GM12891 (cell line): ENCODE measurements around the gene DUS2.

Source experiments
- PAX5 ChIP-seq: IDR thresholded peaks from 2 replicates; pipeline ENCODE4 v1.6.1; 2011; ENCODE audit warnings: low read length, moderate library complexity, mild to moderate bottlenecking; ENCODE audit not compliant: insufficient read depth, severe bottlenecking
- POLR2A ChIP-seq: IDR thresholded peaks from 2 replicates; pipeline ENCODE4 v1.6.1; 2011; ENCODE audit warnings: low read depth, low read length, control low read depth
- POLR2AphosphoS5 ChIP-seq: IDR thresholded peaks from 2 replicates; pipeline ENCODE4 v1.6.1; 2011; ENCODE audit warnings: low read depth, low read length, control low read depth
- POU2F2 ChIP-seq: IDR thresholded peaks from 2 replicates; pipeline ENCODE4 v1.6.1; 2011; ENCODE audit warnings: low read depth, mild to moderate bottlenecking, control low read depth, low read length, moderate library complexity
- SPI1 ChIP-seq: IDR thresholded peaks from 2 replicates; pipeline ENCODE4 v1.6.1; 2011; ENCODE audit warnings: low read depth, low read length, control low read depth
- TAF1 ChIP-seq: IDR thresholded peaks from 2 replicates; pipeline ENCODE4 v1.6.1; 2011; ENCODE audit warnings: low read depth, low read length, control low read depth

DNA sequence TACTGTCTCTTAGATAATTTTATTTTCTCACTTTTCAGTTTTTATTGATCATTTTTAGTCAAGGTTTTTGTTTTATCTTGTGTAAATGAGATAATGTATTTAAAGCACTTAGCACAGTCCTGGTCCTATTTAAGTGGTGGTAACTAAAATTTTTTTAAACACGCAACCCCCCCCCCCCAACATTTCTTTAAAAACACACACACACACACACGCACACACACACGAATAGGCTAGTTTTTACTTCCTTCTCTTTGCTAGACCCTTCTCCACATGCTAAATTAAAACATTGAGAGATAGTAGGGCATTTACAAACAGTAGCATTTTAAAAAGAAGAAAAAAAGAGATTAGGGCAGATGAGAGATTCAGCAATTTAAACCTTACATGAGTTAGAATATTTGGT, 67.0 kb downstream of the DUS2 start:
- TF ChIP-seq POLR2AphosphoS5 (no peak), TAF1 (no peak), POLR2A (no peak), PAX5 (no peak), SPI1 (no peak), POU2F2 (no peak)
